HG03097 (cell line): Measurements from ENCODE around the gene APP.
"Not testable (repeated sequence)": the region's sequence is repeated elsewhere in the genome, so short reads cannot be mapped to it uniquely, and the experiment has no call there.

ENCODE experiments used
- ATAC-seq: cut with Tn5 transposase; IDR thresholded peaks from one replicate; pipeline ENCODE4 v1.9.1; 2021; ENCODE audit not compliant: unreplicated experiment, low FRiP score

Gene APP

GRCh38 chr21:26106562-26106961 lies 64.0 kb downstream of the APP start:
- no peak for ATAC-seq

- no peak for ATAC-seq
Observed at GRCh38 chr21:26105819-26106218, 64.8 kb downstream of the APP start.

- ATAC-seq = no peak
Observed at GRCh38 chr21:26100573-26100972, 70.0 kb downstream of the APP start.

- no peak for ATAC-seq
Observed at GRCh38 chr21:26099610-26100219, 70.9 kb downstream of the APP start.

GRCh38 chr21:26098772-26099397 lies 71.7 kb downstream of the APP start:
- ATAC-seq = no peak

GRCh38 chr21:26097475-26097874 lies 73.1 kb downstream of the APP start:
- no peak for ATAC-seq

- no peak for ATAC-seq
Observed at GRCh38 chr21:26096494-26097371, 73.8 kb downstream of the APP start.

GRCh38 chr21:26095131-26095530 lies 75.4 kb downstream of the APP start:
- no peak for ATAC-seq

- ATAC-seq = no peak
Observed at GRCh38 chr21:26093122-26093521, 77.4 kb downstream of the APP start.

GRCh38 chr21:26091480-26092018 lies 79.0 kb downstream of the APP start:
- ATAC-seq = no peak

- ATAC-seq = no peak
Observed at GRCh38 chr21:26089730-26090129, 80.8 kb downstream of the APP start.

GRCh38 chr21:26087223-26087918 lies 83.2 kb downstream of the APP start:
- no peak for ATAC-seq

- no peak for ATAC-seq
Observed at GRCh38 chr21:26085882-26086281, 84.7 kb downstream of the APP start.

- no peak for ATAC-seq
Observed at GRCh38 chr21:26085127-26085526, 85.4 kb downstream of the APP start.

- ATAC-seq = no peak
Observed at GRCh38 chr21:26082549-26082948, 88.0 kb downstream of the APP start.

- not testable (repeated sequence) for ATAC-seq
Observed at GRCh38 chr21:26081175-26081760, 89.3 kb downstream of the APP start.

GRCh38 chr21:26080211-26080610 lies 90.4 kb downstream of the APP start:
- no peak for ATAC-seq

GRCh38 chr21:26079366-26079765 lies 91.2 kb downstream of the APP start:
- no peak for ATAC-seq

- ATAC-seq = no peak
Observed at GRCh38 chr21:26077521-26077920, 93.0 kb downstream of the APP start.
